ENCODE results near the gene SIK3.

The SIK3 gene

DNA sequence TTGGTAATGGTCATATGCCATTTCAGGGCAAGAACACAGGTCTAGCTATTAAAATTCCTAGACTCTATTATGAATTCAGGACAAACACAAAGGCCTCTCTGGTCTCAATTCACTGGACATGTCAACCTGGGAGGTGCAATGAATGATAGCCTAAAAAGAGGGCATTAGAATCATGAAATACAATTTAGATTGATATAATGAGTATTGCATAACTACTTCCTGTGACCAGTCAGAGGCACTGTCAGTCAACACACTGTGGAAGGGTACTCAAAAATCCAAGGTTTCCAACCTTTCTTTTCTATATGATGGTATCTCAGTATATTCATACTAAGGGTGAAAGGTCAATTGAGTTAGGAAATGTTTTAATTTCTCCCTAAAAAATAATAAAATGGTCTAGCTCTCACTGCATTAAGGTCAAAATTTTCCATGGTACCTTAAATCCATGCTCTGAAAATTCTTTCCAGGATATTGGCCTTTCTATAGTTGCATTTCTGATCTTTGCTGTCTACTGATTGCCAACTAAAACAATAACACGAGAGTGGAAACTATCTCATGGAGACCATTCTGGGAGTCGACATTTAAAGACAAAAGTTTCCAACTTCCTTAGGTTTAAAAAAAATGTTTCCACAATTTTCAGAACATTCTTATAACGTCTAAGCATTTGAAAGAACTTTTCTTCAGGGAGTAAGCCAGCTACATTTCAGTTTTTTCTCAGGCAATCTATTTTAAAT, 179.1 kb downstream of the SIK3 start:
- no peak for DNase-seq

DNA sequence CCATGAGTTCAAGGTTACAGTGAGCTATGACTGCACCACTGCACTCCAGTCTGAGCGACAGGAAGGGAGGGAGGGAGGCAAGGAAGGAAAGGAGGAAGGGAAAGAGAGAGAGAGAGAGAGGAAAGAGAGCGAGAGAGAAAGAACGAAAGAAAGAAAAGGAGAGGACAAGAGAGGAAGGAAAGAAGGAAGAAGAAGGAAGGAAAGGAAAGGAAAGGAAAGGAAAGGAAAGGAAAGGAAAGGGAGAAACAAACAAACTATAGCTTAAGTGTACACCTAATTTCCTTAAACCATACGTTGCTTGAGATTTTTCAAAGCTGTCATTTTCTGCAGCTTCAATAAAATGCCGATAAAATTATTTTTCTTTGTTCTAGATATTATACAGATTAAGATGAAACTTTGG, 180.6 kb downstream of the SIK3 start:
- DNase-seq, result no peak

DNA sequence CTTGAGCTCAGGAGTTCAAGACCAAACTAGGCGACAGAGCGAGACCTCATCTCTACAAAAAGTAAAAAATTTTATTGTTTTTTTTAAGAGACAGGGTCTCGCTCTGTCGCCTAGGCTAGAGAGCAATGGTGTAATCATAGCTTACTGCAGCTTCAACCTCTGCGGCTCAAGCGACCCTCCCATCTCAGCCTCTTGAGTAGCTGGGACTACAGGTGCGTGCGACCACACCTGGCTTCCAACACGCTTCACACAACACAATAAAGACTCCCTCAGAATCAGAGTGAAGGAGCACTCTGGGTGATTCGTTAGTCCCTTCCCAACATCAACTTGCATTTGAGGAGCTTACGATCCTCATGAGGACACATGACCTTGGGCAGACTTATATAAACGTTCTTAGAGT, 181.3 kb downstream of the SIK3 start:
- DNase-seq, result no peak

DNA sequence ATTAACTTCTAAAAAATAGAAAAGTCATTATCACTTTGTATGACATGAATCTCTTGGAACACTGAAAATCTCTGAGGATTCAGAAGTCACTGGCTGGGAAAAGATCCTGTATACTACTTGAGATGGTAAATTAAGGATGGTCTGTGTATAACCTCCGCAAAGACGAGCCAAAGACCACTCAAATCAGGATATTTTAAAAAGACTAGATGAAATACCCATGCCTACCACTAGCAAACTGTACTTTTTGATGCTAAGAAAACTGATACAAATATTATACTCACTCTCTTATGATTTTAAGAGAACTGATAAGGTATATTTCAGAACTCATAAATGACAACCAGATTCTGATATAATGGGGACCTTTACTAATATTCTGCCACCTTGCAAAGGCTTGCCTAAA, 182.2 kb downstream of the SIK3 start:
- DNase-seq, result no peak

DNA sequence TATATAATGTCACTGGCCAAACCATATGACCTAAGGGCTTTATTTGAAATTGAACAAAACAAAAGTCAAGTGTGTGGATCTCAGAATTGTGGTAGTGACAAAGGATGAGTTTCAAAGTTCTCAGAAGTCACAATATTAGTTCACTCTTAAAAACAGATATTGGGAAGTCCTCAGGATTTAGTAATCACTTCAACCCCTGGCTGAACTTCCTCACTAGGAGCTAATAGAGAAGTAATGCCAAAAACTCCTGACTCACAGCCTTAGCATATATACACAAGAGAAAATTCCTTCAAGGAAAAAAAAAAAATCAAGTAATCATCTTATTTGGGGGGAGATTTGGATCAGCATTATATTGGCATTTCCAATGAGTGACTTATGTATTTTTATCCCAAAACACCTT, 185.2 kb downstream of the SIK3 start:
- no peak for DNase-seq

DNA sequence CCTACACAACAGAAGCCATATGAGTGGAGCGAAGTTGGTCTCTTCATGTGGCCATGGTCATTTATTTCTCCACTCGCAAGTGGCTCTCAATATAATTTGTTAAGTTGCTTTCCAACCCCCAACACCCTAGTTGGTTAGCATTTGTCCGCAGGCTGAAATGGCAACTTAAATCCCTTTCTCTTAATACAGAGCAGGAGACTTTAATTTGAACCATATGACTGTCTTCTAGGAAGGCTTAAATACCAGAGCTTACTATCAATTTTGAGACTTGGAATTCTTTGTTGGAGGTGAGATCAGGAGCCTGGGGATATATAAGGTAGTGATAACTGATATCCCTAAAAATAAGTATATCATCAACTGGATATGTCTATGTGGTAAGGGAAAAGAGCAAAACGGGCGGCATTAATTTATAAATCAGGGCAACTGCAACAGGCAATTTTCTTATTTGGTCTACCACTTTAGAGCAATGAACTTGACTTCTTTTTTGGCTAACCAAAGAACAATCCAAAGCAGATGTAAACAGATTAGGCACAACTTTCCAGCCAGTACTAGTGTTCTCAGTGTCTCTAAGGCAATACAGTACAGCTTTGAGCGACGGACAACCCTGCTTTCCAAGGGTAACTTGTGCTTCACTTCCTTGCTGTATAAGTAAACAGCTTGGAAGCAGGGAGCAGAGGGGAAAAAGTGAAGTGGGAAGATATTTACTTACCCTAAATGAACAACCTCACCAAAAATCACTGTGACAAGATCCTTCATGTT, 186.1 kb downstream of the SIK3 start:
- DNase-seq, result no peak

DNA sequence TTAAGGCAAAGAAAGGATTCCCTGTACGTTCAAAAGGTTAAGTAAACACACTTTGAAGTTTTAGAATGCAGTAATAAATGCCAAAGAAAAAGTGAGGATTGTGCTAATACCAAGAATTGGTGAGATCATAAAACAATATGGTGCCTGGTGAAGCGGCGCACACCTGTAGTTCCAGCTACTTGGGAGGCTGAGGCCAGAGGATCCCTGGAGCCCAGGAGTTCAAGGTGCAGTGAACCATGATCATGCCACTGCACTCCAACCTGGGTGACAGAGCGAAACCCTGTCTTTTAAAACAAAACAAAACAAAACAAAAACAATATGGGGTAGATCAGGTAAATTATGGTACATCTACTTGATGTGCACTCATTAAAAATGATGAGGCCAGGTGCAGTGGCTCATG, 187.4 kb downstream of the SIK3 start:
- DNase-seq, result no peak

DNA sequence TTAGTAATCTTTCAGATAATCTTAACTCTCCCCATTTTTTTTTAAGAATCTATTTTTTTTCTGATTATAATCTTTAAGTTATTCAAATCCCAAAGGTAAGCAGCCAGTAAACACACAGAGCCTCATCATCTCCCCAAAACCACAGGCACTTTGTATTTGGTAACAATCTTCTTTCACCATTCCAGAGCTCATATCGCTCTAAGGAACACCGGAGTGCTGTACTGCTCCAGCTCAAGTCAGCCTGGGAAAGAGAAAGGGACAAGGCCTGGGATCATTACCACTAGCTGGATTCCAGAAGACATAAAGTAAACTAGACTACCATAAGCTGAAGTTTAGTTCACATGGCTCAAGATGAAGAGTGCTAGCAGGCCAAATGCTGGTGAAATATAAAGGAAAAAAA, 187.8 kb downstream of the SIK3 start:
- no peak for DNase-seq

DNA sequence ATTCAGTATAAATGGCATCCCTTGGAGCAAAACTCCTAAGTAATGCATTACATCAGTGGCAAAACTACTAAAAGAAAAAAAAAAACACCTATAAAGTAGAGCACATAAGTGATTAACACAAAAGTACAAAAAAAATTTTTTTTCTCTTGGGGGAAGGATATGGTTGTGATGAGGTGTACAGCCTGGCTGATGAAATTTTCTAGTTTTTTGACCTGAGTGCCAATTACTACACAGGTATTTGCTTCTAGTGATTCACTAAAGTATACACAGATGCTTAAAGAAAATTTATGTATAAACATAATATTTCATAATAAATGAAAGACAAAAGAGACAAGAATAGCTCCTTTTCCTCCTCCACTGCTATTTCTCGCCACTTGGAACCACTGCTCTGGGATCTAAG, 189.0 kb downstream of the SIK3 start:
- DNase-seq, result no peak

DNA sequence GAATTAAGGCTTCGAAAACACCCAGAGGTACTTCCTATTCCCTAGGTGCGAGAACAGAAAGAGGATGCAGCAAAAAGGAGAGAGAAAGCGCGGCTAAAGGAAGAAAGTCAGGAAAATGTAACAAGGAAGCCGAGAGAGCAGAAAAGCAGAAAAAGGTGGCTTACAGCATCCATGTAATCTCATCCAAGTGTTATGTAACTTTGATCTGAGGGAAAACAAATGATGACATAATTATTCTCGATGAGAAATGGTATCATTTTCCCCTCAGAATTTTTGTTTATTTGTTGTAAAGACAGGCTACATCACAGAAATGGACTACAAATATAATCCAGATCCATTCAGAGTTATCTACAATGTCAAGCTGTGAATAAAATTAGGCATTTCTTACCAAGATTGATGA, 191.7 kb downstream of the SIK3 start:
- DNase-seq, result no peak

DNA sequence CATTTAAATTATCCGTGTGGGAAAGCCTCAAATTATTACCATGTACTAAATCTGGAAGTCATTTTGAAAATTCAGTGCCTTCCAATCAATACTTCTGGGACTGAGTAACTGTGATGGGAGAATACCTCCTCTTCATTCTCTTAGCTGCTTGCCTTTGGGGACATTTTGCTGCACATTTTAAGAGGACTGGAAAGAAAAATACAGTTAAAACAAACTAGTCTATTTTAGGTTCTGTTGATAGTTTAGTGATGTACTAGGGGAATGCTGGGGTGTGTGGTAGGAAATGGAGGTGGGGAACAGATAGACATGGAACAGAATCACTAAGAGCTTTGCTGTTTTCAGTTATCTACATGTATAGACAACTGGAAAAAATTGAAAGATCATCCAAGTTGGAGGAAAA, 195.1 kb downstream of the SIK3 start:
- no peak for DNase-seq

DNA sequence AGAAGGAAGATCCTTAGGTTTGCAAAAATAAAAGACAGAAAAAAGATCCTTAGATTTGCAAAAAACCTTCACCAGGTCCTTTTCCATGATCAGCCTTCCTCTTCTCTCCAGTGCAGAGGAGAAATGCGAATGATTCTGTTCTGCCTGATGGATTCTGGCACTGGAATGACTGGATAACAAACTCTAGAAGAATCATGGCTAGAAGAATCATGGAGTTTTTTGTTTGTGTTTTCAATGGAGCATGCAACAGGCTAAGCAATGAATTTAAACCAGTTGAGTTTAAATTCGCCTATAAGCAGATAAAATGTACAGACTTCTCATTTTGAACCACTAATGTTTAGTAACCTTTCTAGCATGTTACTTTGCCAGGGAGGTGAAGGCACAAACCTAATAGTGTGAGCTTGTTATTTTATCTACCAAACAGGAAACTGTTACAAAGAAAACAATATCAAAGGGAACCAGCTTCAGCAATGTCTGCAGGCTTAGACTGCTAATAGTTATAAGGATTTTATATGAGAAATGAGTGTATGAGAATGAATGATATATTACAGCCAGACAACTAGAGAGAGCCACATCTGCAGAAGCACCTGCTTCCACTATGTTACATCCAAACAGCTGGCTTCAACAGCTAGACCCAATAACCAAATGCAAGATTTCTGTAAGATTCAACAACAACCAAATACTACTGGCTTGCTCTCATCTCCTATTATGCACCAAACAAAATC, 196.1 kb downstream of the SIK3 start:
- peak; percentile 17 for DNase-seq

DNA sequence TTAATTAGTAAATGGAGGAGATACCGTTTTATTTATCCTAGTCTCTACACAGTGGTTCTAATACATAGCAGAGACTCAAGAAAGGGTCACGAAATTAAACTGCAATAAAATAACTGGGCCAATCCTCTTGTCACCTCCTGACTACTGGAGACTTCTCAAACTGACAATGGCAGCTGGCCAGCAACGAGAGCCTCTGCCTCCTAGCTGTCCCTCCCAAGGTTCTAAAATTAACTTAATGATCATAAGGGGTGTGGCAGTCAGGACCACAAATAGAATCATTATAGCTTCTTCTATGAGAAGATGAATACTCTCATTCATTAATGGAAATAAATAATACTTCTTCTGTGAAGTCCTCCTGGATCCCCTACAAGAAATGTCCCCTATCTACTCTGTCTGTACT, 197.0 kb downstream of the SIK3 start:
- no peak for DNase-seq

DNA sequence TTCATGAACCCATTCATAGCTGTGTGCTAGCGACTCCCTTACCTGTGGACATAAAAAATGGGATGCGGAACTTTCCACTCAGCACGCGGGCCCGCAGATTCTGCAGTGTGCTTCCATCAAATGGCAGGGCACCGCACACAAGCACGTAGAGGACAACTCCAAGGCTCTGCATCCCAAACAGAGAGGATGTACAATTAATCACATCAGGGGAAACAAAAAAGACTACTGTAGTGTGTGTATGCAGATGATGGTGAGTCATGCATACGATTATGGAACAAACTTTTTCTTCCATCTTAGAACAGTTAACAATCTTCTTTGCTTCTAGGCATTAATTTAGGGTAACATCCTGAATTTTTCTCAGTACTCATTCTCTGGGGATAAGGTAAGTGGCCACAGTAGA, 202.0 kb downstream of the SIK3 start:
- no peak for DNase-seq

DNA sequence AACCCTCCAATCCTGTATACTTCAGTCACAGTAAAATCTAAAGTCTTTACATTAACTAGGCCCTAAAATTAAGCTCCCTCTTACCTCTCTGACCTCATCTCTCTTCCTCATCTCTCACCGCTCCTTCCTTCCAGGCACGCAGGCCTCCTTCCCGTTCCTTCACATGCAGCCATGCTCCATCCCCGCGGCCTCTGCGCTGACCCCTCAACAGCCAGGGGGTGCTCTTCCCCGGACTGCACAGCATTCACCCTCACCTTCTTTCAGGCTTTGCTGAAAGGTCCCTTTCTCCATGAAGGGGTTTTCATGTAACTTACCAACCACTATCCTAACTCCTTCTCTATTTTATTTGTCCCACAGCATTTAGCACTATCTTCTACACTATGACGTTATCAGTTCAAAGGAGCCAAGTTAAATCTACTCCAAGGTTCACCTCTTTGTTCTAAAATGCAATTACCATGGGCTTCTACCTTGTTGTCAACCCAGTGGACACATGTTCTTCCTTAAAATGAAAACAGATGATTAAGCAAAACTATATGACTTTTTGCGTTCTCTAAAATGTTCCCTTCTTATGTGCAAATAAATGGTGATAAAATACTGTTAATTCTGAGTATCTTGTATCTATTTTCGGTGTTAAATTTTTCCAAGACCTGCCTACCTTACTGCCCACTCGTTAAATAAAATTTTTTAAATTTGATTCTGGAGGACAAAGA, 203.0 kb downstream of the SIK3 start:
- DNase-seq, result no peak

DNA sequence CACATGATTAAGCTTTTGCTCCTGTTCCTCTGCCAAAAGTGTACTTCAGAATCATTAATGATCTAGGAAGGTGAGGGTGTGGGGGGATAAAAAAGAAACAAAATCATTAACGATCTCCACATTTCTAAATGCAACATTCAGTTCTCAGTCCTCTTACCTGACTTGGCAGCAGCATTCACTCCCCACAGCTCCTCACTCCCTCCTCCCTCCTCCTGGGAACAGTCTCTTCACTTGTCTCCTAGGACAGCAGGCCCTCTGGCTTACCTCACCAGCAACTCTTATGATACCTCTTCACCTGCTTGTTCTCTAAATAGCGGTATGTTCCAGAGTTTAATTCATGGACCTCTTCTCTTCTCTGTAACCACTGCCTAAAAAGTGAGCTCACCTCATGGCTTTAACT, 204.3 kb downstream of the SIK3 start:
- no peak for DNase-seq

DNA sequence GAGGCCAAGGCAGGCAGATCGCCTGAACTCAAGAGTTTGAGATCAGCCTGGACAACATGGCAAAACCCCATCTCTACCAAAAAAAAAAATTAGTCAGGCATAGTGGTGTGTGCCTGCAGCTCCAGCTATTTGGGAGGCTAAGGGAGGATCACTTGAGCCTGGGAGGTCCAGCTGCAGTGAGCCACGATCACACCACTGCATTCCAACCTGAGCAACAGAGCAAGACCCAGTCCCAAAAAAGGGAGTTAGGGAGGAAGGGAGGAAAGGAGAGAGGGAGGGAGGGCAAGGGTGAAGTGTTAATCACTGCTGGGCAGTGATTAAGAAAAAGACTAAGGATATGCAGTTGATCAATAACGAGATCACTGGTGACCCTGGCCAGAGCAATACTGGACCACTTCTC, 204.8 kb downstream of the SIK3 start:
- DNase-seq, result no peak

DNA sequence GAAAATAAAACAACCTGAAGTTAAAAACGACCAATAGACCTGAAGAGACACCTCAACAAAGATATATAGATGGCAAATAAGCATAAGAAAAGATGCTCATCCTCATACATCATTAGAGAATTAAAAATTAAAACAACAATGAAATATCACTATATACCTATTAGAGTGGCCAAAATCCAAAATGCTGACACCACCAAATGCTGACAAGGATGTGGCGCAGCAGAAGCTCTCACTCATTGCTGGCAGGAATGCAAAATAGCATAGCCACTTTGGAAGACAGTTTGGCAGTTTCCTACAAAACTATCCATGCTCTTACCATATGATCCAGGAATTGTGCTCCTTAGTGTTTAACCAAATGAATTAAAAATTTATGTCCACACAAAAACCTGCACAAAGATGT, 205.9 kb downstream of the SIK3 start:
- DNase-seq, result no peak

DNA sequence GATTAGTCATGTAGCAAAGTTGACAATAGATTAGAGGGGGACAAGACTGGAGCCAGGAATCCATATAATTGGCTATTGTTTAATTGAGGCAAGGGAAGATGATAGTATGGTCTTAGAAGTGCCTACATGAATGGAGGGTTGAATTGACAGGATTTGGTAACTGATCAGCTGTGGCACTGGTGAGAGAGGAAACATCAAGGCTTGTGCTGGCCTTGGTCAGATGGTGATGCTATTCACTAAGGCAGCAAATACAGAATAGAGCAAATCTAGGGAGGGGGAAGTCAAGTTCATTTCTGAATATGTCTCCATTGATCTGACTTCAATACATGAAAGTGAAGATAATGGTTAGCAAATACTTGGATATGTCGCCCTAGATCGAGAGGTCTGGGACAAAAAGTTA, 206.5 kb downstream of the SIK3 start:
- no peak for DNase-seq

DNA sequence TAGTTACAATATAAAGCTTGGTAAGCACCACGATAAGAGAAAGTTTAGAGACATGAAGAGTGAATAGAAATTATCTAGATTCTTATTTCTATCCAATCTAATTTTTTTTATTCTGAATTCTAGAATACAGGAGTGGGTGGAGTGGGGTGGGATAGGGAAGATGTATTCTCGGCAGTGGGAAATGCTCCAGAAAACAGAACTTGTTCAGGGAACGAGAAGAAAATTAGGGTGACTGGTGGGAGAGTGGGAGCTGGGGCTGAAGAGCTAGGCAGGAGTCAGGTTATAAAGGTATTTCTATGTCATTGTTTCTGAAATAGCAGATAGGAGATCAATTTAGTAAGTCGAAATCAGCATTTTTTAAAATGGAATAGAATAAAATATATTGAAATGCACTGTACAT, 207.6 kb downstream of the SIK3 start:
- DNase-seq, result no peak

DNA sequence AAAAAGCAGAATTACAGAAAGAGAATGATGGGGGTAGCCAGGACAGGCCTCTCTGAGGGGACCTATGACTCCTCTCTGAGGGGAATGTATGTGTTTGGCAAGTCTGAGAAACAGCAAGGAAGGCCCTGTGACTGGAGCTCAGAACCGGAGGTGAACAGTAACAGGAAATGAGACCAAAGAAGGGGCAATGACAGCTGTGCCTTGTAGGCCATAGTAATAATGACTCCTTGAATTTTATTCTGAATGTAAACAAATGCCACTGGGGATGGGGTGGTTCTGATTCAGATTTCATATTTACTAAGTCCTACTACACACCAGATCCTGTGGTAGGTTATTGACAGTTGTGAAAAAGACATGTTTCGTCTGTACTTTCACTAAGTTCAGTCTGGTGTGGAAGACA, 208.0 kb downstream of the SIK3 start:
- DNase-seq, result peak; percentile 17

DNA sequence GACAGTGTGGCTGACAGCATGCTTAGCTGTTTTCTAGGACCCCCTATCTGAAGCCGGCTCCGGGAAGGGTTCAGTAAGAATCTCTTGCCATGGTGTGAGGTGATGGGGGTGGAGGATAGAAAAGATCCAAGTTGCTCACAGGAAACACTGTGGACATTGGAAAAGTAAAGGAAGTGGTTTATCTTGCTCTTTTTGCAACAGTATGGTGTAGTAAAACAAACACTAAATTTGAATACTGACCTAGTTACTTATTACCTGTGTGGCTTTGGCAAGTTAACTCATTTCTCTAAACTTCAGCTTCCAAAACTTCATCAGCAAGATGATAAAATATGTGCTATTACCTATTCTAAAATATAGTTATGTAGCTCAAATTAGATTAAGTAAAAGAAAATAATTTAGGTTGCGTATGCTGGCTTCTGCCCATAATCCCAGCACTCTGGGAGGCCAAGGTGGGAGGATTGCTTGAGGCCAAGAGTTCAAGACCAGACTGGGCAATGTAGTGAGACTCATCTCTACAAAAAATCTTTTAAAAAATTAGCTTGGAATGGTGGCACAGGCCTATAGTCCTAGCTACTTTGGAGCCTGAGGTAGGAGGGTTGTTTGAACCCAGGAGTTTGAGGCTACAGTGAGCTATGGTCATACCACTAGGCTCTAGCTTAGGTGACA, 209.2 kb downstream of the SIK3 start:
- DNase-seq, result no peak

DNA sequence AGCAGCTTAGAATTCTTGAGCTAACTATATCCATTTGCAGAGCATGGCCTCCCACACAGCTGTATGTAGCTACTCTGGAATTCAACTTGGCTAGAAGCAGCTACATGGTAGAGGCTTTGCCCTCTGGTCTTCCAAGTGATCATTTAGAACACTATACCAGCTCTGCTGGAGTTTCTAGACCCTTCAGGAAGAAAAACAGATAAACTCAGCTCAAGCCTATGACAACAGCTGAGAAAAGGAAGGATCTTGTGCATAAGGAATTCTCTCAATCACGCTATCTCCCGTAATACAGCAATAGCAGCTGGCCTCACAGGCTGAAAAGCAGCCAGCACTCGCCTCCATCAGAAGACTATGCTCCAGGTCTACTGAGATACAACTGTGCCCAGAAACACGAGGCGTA, 210.2 kb downstream of the SIK3 start:
- DNase-seq, result no peak

Measured in CD4-positive, alpha-beta T cell treated with Interleukin-4 for 4 hours (primary cell).